HepG2 (cell line): ENCODE measurements around the gene INSR. TPM values are rescaled to one million over a fixed set of nuclear protein-coding genes. Genes with fewer than 3 reads are reported as not detected.

Experiments used
- FOXA3 ChIP-seq: IDR thresholded peaks from 2 replicates; pipeline ENCODE4 v1.6.1; 2016; ENCODE audit warnings: missing genetic modification reagents, missing compliant biosample characterization
- HMG20A ChIP-seq: IDR thresholded peaks from 2 replicates; pipeline ENCODE4 v1.6.1; 2016; ENCODE audit warnings: borderline replicate concordance
- KLF9 ChIP-seq: IDR thresholded peaks from 2 replicates; pipeline ENCODE4 v1.6.1; 2016; ENCODE audit warnings: low read depth
- MZF1 ChIP-seq: sonication (generic); formaldehyde crosslinking; IDR thresholded peaks from 2 replicates; pipeline ENCODE4 v1.8.1; 2023; ENCODE audit warnings: mild to moderate bottlenecking, missing genetic modification reagents, borderline replicate concordance
- SALL2 ChIP-seq: sonication (generic); formaldehyde crosslinking; IDR thresholded peaks from 2 replicates; pipeline ENCODE4 v1.8.1; 2023; ENCODE audit warnings: mild to moderate bottlenecking, missing genetic modification reagents, inconsistent platforms
- SRSF4 ChIP-seq: fragments of 200-400 bp; formaldehyde crosslinking; IDR thresholded peaks from one replicate; pipeline ENCODE4 v1.6.1; 2018; ENCODE audit warnings: mild to moderate bottlenecking, low read depth, low read length, moderate library complexity; ENCODE audit not compliant: poor library complexity, severe bottlenecking
- ZNF234 ChIP-seq: sonication (generic); formaldehyde crosslinking; conservative IDR thresholded peaks from 2 replicates; pipeline ENCODE4 v1.5.1; 2020; ENCODE audit warnings: mild to moderate bottlenecking, missing genetic modification reagents
- ZNF329 ChIP-seq: sonication (generic); formaldehyde crosslinking; IDR thresholded peaks from 2 replicates; pipeline ENCODE4 v1.9.0; 2021; ENCODE audit warnings: low read depth, mild to moderate bottlenecking, missing genetic modification reagents
- ZNF646 ChIP-seq: sonication (generic); formaldehyde crosslinking; IDR thresholded peaks from 2 replicates; pipeline ENCODE4 v1.9.0; 2021; ENCODE audit warnings: mild to moderate bottlenecking, missing genetic modification reagents
- ZNF7 ChIP-seq: IDR thresholded peaks from 2 replicates; pipeline ENCODE4 v1.6.1; 2016; ENCODE audit warnings: missing biosample characterization, missing genetic modification reagents
- ZUFSP ChIP-seq: sonication (generic); formaldehyde crosslinking; IDR thresholded peaks from 2 replicates; pipeline ENCODE4 v1.9.0; 2021; ENCODE audit warnings: missing genetic modification reagents, mild to moderate bottlenecking, borderline replicate concordance
- polyA plus RNA-seq, 8 experiments: library from polyadenylated mRNA; depleted of rRNA in 3 of 8; stranded (reverse) in 7 of 8; unstranded in 1 of 8; fragments of >200 nt; fragmentation: Illumina TruSeq in 4 of 8; extraction: Trizol in 4 of 8; gene quantifications; 2 replicates each; pipeline versions ENCODE4 v1.2.1 to v1.2.3, GENCODE V29; 2011 to 2016; ENCODE audit warnings: low read depth in 4 of 8, missing spikeins in 1 of 8, mixed read lengths in 1 of 8; ENCODE audit not compliant: insufficient read depth in 1 of 8
- total RNA-seq, 5 experiments: library from RNA; depleted of rRNA; stranded (reverse); fragments of >200 nt; fragmentation: Illumina TruSeq; extraction: Trizol; gene quantifications; 2 replicates each; pipeline ENCODE4 v1.2.3, GENCODE V29; 2016; ENCODE audit warnings: low read depth in 1 of 5

INSR gene
- total and polyA plus RNA-seq, 2 of the 13 experiments (the other 11 are each of a cell fraction or from before 2014, with no cell fraction given) = 24.2 to 29.8 TPM

GRCh38 chr19:7326105-7326877 lies 32.1 kb upstream of the INSR start (continued):
- TF ChIP-seq HMG20A (CRISPR knock-in tag) (no peak), KLF9 (CRISPR knock-in tag) (no peak), ZUFSP (CRISPR knock-in tag) (no peak), MZF1 (CRISPR knock-in tag) (no peak), FOXA3 (no peak), ZNF329 (CRISPR knock-in tag) (no peak), ZNF646 (CRISPR knock-in tag) (no peak), SALL2 (CRISPR knock-in tag) (no peak), ZNF7 (no peak), SRSF4 (no peak), ZNF234 (CRISPR knock-in tag) (no peak)
